Measurements from ENCODE around the gene CBLN4.

DNA sequence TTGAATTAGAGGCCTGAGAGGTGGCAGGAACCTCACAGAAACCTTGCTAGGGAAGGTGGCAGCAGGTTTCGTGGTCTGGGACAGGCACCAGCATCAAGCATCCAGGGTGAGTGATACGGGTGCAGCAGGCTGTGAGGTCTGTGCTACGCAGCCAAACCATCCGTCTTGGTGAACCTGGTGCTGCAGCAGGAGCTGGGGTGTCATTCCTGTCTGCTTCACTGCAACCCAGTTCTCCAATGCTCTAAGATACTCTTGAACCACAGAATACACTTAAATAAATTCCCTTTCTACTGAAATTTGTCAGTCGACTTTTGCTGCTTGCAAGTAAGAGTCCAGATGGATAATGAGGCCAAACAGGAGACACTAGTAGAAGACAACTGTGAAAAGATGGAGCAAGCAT, 9.7 kb upstream of the CBLN4 start:
- TF ChIP-seq, protein P1, sequence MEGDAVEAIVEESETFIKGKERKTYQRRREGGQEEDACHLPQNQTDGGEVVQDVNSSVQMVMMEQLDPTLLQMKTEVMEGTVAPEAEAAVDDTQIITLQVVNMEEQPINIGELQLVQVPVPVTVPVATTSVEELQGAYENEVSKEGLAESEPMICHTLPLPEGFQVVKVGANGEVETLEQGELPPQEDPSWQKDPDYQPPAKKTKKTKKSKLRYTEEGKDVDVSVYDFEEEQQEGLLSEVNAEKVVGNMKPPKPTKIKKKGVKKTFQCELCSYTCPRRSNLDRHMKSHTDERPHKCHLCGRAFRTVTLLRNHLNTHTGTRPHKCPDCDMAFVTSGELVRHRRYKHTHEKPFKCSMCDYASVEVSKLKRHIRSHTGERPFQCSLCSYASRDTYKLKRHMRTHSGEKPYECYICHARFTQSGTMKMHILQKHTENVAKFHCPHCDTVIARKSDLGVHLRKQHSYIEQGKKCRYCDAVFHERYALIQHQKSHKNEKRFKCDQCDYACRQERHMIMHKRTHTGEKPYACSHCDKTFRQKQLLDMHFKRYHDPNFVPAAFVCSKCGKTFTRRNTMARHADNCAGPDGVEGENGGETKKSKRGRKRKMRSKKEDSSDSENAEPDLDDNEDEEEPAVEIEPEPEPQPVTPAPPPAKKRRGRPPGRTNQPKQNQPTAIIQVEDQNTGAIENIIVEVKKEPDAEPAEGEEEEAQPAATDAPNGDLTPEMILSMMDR (optimal IDR thresholded peaks at IDR 0.05 in 1 of 3, IDR thresholded peaks at IDR 0.05 in 1 of 3, conservative IDR thresholded peaks at IDR 0.05 in 1 of 3; ENCODE audit: extremely low read depth in 1 of 3, insufficient read depth in 2 of 3, low read length in 3 of 3), result no peak
- no peak for TF ChIP-seq EZH2 (IDR thresholded peaks at IDR 0.05; ENCODE audit: low read length)

All from keratinocyte (primary cell).